ENCODE data around the gene TEX14.
"Not testable (repeated sequence)": the region's sequence is repeated elsewhere in the genome, so short reads cannot be mapped to it uniquely, and the experiment has no call there.

Gene TEX14

GRCh38 chr17:58691701-58692238, at the start of gene TEX14:
TEX14 (minus strand) TSS chr17:58692045; CDS start chr17:58652001, 40,044 bp downstream.
- DNase-seq = peak; percentile 3

- DNase-seq = peak; percentile 17
Observed at GRCh38 chr17:58741121-58741625, 49.3 kb upstream of the TEX14 start.

- DNase-seq = no peak
Observed at GRCh38 chr17:58734811-58735210, 43.0 kb upstream of the TEX14 start.

- DNase-seq = no peak
Observed at GRCh38 chr17:58734040-58734439, 42.2 kb upstream of the TEX14 start.

- DNase-seq = no peak
Observed at GRCh38 chr17:58730937-58731336, 39.1 kb upstream of the TEX14 start.

GRCh38 chr17:58728798-58729197, 37.0 kb upstream of the TEX14 start:
- peak; percentile 1 for DNase-seq

- DNase-seq = no peak
Observed at GRCh38 chr17:58722696-58723095, 30.9 kb upstream of the TEX14 start.

GRCh38 chr17:58722274-58722673, 30.4 kb upstream of the TEX14 start:
- DNase-seq = no peak

GRCh38 chr17:58710948-58711552, 19.2 kb upstream of the TEX14 start:
- DNase-seq = peak; percentile 55

- DNase-seq = no peak
Observed at GRCh38 chr17:58706351-58707140, 14.7 kb upstream of the TEX14 start.

- DNase-seq = no peak
Observed at GRCh38 chr17:58703916-58704286, 12.1 kb upstream of the TEX14 start.

- DNase-seq = peak; percentile 45
Observed at GRCh38 chr17:58703137-58703915, 11.5 kb upstream of the TEX14 start.

- no peak for DNase-seq
Observed at GRCh38 chr17:58702708-58703107, 10.9 kb upstream of the TEX14 start.

- no peak for DNase-seq
Observed at GRCh38 chr17:58702045-58702476, 10.2 kb upstream of the TEX14 start.

GRCh38 chr17:58699771-58700170, 7.9 kb upstream of the TEX14 start:
- DNase-seq = no peak

GRCh38 chr17:58694826-58695225, 3.0 kb upstream of the TEX14 start:
- no peak for DNase-seq

- no peak for DNase-seq
Observed at GRCh38 chr17:58694302-58694701, 2.5 kb upstream of the TEX14 start.

- no peak for DNase-seq
Observed at GRCh38 chr17:58693751-58694150, 1.9 kb upstream of the TEX14 start.

GRCh38 chr17:58693208-58693607, 1.4 kb upstream of the TEX14 start:
- no peak for DNase-seq

- DNase-seq = peak; percentile 87
Observed at GRCh38 chr17:58692239-58693055, 602 bp upstream of the TEX14 start, which contains the start of gene RAD51C. RAD51C (plus strand) TSS chr17:58692602; CDS start chr17:58692644, 42 bp downstream.

- DNase-seq = not testable (repeated sequence)
Observed at GRCh38 chr17:58690033-58690432, 1.8 kb downstream of the TEX14 start.

GRCh38 chr17:58688521-58688920, 3.3 kb downstream of the TEX14 start:
- no peak for DNase-seq
